Cardiac fibroblast (primary cell): ENCODE data around the gene KCTD17.

ENCODE experiments used
- DNase-seq, 2 donors: peaks; one replicate each; pipeline versions ENCODE4 v3.0.0 to v3.0.0-alpha.2; 2010; ENCODE audit warnings: low read depth in 2 of 2
- H3K4me3 ChIP-seq, 2 donors: replicated peaks in 1 of 2; 1 replicate in 1 of 2; 2 replicates in 1 of 2; pipeline ENCODE4 v1.5.1; 2011; ENCODE audit warnings: low read depth in 2 of 2, low read length in 2 of 2, mild to moderate bottlenecking in 2 of 2, moderate library complexity in 1 of 2
- TF ChIP-seq, protein P1 (sequence below): IDR thresholded peaks from one replicate; pipeline ENCODE4 v1.5.1; 2011; ENCODE audit warnings: low read depth, mild to moderate bottlenecking, low read length, inconsistent platforms

Gene KCTD17

GRCh38 chr22:37020192-37020479, 31.4 kb upstream of the KCTD17 start:
- TF ChIP-seq, protein P1, sequence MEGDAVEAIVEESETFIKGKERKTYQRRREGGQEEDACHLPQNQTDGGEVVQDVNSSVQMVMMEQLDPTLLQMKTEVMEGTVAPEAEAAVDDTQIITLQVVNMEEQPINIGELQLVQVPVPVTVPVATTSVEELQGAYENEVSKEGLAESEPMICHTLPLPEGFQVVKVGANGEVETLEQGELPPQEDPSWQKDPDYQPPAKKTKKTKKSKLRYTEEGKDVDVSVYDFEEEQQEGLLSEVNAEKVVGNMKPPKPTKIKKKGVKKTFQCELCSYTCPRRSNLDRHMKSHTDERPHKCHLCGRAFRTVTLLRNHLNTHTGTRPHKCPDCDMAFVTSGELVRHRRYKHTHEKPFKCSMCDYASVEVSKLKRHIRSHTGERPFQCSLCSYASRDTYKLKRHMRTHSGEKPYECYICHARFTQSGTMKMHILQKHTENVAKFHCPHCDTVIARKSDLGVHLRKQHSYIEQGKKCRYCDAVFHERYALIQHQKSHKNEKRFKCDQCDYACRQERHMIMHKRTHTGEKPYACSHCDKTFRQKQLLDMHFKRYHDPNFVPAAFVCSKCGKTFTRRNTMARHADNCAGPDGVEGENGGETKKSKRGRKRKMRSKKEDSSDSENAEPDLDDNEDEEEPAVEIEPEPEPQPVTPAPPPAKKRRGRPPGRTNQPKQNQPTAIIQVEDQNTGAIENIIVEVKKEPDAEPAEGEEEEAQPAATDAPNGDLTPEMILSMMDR = no peak
- DNase-seq = peak; percentile 59 to 63
- H3K4me3 ChIP-seq = peak overlapping the region; percentile 84 to 89

- TF ChIP-seq, protein P1 = no peak
- DNase-seq = no peak
- no peak overlapping the region for H3K4me3 ChIP-seq
Observed at GRCh38 chr22:37021041-37021440, 30.5 kb upstream of the KCTD17 start.

- DNase-seq = peak; percentile 48 to 54
- H3K4me3 ChIP-seq = no peak overlapping the region
- TF ChIP-seq, protein P1 = peak; percentile 82
Observed at GRCh38 chr22:37021710-37022482, 29.6 kb upstream of the KCTD17 start.

GRCh38 chr22:37022483-37023337, 28.8 kb upstream of the KCTD17 start:
- H3K4me3 ChIP-seq = no peak overlapping the region
- no peak for DNase-seq
- TF ChIP-seq, protein P1 = no peak

DNA sequence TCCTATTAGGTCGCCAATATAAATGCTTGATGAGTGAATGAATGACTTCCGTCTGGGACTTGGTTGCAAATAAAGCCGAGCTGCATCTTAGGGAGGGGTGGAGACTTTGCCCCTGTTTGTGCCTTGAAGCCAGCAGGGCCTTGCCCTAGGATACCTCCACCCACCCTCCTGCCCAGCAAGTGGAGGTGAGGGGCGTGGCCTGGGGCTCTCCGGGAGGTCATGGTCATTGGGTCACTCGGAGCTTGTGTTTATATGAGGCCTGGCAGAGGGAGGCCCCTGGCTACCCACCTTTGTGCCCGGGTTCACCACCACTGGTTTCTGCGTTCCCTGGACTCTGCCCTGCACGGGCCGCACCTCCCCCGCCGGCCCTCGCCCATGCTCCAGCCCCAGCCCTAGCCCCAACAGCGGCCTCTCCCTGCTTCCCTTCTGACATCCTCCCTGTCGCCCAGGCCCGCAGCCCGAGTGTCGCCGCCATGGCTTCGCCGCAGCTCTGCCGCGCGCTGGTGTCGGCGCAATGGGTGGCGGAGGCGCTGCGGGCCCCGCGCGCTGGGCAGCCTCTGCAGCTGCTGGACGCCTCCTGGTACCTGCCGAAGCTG, 27.7 kb upstream of the KCTD17 start:
- TF ChIP-seq, protein P1 = no peak
- no peak for DNase-seq
- no peak overlapping the region for H3K4me3 ChIP-seq

- no peak overlapping the region for H3K4me3 ChIP-seq
- DNase-seq = no peak
- TF ChIP-seq, protein P1 = no peak
Observed at GRCh38 chr22:37024339-37025157, 27.0 kb upstream of the KCTD17 start.
